Stimulated activated CD8-positive, alpha-beta memory T cell treated with anti-CD3 and anti-CD28 coated beads, Interleukin-7, amount 100 ng/mL, for 24 hours (primary cell): ENCODE results near the gene OR11H7.
"Not testable (repeated sequence)": the region's sequence is repeated elsewhere in the genome, so short reads cannot be mapped to it uniquely, and the experiment has no call there.

Experiments used
- DNase-seq: peaks from one replicate; pipeline ENCODE4 v3.0.0-alpha.2; 2020; ENCODE audit warnings: low read depth

Gene OR11H7

DNA sequence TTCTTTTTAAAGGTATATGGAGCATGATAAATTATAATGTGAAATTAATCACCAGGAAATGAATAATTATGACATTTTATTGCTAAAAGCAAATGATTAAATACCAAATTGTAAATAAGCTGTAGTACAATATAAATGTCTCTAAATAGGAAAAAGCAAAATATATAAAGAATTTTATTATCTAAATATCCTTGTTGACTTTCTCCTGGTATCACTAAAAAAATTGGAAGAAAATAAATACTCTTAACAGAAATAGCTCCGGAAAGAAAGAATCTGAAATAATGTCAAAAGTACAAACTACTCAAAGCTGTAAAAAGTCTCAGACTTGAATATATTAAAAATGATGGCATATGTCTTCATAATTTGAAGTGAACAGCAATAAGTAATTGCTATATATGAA is at the start of gene OR11H7:
Gene OR11H7, plus strand, starts transcription at position 301 of the 400 bp plus-strand sequence.
- DNase-seq = no peak

DNA sequence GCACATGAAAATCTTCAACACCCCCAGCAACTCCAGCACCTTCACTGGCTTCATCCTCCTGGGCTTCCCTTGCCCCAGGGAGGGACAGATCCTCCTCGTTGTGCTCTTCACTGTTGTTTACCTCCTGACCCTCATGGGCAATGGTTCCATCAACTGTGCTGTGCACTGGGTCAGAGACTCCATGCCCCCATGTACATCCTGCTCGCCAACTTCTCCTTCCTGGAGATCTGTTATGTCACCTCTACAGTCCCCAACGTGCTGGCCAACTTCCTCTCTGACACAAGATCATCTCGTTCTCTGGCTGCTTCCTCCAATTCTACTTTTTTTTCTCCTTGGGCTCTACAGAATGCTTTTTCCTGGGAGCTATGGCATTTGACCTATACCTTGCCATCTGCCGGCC is 49.6 kb upstream of the OR11H7 start:
- no peak for DNase-seq

DNA sequence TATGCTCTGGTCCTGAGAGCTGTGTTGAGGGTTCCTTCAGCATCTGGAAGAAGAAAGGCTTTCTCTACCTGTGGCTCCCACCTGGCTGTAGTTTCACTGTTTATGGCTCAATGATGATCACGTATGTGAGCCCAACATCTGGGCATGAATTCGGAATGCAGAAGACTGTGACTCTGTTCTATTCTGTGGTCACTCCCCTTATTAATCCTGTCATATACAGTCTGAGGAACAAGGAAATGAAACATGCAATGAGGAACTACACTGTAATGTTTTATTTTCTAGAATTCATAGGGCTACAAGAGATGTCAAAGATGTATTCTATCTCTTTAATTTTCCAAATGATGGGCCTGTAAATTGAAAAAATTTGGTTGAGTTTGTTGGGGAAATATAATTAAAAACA is 48.9 kb upstream of the OR11H7 start:
- DNase-seq = no peak

DNA sequence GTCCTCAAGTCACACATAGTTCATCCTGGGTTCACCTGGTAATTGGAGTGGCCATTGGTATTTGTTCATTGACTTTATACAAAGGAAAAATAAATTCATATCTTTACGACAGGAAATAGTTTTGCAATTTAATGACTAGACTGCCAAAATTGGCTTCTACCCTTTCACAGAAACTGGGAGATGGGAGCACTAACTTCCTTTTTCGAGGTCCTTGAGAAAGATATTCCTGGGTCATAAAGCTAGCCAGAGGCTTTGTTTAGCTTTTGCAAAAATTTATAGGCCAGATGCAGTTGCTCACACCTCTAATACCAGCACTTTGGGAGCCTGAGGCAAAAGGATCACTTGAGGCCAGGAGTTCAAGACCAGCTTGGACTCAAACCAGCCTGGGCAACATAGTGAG is 48.3 kb upstream of the OR11H7 start:
- DNase-seq = no peak

DNA sequence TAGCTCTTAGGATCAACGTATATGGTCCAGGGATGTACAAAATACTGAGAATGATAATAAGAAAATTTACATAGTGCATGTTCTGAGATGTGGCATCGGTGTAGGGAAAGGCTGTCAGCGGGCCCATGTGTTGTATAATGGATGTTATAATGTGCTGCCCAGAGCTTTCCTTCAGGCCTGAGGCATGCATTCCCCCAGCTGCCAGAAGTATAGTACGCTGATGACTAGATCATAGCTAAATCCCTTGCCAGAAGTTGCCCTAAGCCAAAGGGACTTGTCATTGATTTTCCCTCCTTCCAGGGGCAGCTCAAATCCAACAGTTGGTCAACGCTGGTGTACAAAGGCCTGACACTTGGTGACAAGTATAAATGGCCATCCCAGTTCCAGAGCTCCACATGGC is 44.6 kb upstream of the OR11H7 start:
- DNase-seq = no peak

DNA sequence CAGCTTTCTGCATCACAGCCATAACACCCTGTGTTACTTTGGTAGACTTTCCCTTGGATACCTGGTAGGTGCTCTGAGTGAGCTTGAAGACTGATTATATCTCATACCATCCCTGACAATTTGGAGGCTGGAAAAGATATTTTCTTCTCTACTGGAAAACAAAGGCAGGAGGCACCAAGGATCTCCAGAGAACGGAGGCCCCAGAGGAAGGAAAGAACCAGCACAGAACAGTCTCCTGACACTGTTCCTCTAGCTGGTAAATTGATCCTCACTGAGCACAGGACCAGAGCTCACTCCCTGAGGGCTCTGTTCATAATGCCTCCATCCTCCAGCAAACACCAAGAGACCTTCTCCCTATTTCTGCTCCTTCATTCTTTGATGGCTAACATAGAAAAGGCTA is 38.2 kb upstream of the OR11H7 start, which contains the start of gene OR11G2:
Gene OR11G2, plus strand, starts transcription at position 301 of the 400 bp plus-strand sequence. CDS start 6,542 bp downstream, outside the sequence.
- DNase-seq = no peak

DNA sequence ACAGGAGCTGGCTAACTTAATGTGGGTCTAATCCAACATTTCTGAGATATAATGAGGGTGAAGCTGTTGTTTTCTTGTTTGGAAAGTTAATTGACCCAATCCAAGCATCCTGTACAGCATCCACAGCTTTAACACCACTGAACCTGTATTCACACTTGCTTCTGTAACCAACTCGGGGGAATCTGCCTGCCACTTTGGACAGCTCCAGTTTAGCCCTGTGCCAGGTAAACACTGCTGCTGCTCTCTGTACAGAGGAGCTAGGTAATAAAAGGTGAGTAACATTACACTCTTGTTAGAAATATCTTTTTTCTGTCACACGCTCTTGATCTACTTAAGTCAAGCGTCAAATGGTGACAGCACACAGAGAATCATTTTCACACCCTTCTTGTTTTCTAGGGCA is 37.4 kb upstream of the OR11H7 start:
- DNase-seq = no peak

DNA sequence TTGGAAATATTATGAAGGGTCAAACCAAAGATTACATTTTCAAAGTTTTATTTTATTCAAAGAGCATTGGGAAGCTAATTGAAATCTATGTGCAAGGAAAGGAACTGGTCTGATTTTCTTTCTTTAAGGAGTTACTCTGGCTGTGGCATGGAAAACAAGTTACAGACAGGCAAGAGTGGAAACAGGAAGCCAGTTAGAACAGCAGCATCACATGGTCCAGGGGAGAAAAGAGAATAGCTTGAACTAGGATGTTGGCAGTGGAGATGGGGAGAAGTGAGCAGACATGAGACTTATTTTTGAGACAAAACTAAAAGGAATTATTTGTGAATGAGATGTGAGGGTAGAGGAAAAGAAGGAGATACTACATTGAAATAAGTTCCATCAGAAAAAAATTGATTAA is 34.7 kb upstream of the OR11H7 start:
- no peak for DNase-seq

DNA sequence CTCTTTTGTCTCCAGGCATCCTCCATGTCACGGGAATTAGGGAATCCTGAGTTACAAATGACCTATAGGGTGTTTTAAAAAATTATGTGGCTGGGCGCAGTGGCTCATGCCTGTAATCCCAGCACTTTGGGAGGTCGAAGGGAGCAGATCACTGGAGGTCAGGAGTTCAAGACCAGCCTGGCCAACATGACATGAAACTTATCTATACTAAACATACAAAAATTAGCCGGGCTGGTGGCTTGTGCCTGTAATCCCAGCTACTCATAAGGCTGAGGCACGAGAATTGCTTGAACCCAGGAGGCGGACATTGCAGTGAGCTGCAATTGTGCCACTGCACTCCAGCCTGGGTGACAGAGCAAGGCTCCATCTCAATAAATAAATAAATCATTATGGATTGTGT is 33.6 kb upstream of the OR11H7 start:
- DNase-seq = not testable (repeated sequence)

DNA sequence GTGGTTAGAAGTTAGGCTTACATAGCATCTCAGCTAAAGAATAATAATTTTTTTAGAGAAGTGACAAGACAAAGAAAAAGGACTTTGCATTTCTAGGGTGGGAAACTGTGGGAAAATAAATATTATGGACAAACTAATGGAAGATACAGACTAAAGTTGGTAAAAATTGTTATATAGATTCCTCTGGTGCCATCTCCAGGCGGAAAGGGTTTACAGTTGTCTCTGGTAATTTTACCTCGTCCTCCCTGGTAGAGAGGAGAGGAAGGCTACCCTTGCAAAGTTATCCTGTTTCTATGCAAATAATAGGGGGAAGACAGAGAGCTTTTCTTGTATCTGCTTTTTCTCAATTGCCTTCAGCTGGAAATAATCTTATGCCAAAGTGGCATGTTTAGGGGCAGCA is 32.9 kb upstream of the OR11H7 start:
- DNase-seq = no peak

DNA sequence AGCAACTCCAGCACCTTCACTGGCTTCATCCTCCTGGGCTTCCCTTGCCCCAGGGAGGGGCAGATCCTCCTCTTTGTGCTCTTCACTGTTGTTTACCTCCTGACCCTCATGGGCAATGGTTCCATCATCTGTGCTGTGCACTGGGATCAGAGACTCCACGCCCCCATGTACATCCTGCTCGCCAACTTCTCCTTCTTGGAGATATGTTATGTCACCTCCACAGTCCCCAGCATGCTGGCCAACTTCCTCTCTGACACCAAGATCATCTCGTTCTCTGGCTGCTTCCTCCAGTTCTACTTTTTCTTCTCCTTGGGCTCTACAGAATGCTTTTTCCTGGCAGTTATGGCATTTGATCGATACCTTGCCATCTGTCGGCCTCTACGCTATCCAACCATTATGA is 31.3 kb upstream of the OR11H7 start:
- DNase-seq = no peak

DNA sequence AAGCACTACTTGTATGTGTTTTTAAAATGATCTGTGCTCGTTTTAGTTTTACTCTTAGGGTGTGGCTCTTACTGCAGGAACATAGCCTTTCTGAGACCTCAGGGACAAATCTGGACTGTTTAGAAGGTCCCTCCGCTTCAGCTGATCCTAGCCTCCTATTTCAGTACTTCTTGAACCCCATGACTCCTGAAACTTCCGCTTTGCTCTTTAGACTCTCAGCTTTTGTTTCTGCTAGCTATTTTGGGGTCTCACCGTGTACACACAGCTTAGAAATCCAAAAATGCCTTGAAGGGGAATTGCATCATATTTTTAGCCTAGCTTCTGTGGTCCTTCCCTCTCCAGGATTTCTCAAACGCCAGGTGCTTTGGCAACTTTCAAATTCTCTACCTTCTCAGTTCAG is 29.8 kb upstream of the OR11H7 start:
- no peak for DNase-seq

DNA sequence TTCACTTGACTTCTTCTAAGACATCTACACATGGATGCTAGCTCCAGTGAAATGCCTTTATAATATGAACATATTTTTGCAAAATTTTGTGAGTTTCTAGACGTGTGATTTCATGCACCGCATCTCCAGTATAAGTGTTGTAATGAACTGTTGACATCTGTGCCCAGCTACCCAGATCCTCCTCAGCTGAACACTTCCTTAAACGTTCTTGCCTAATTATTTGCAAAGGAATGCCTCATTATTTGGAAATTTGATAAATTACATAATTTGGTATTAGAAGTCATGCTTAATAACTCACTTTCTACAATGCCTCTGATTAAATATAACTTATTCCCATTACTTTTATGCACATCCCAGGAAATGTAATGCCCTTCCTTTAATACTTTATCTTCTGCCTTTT is 24.1 kb upstream of the OR11H7 start:
- DNase-seq = no peak

DNA sequence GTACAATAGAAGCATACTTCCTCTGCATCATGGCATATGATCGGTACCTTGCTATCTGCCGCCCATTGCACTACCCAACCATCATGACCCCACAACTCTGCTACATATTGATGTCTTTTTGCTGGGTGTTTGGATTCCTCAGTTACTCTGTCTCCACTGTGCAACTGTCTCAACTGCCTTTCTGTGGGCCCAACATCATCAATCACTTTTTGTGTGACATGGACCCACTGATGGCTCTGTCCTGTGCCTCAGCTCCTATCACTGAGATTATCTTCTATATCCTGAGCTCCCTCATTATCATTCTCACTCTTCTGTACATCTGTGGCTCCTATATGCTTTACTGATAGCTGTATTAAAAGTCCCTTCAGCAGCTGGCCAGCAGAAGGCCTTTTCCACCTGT is 19.2 kb upstream of the OR11H7 start:
- DNase-seq = no peak

DNA sequence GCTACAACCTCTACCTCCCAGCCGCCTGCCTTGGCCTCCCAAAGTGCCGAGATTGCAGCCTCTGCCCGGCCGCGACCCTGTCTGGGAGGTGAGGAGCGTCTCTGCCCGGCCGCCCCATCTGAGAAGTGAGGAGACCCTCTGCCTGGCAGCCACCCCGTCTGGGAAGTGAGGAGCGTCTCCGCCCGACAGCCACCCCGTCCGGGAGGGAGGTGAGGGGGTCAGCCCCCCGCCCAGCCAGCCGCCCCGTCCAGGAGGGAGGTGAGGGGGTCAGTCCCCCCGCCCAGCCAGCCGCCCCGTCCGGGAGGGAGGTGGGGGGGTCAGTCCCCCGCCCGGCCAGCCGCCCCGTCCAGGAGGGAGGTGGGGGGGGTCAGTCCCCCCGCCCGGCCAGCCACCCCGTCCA is 16.4 kb upstream of the OR11H7 start:
- not testable (repeated sequence) for DNase-seq

DNA sequence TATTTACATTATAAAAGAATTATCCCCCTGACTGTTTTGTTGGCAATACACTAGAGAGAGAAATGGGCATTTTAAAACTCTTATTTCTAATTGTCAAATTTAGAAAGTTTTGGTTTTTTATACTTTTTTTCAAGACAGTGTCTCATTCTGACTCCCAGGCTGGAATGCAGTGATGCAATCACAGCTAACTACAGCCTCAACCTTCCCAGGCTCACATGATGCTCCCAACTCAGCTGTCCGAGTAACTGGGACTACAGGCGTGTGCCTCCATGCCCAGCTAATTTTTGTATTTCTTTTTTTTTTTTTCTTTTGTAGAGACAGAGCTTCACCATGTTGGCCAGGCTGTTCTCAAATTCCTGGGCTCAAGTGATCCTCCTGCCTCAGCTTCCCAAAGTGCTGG is 13.6 kb upstream of the OR11H7 start:
- DNase-seq = no peak

DNA sequence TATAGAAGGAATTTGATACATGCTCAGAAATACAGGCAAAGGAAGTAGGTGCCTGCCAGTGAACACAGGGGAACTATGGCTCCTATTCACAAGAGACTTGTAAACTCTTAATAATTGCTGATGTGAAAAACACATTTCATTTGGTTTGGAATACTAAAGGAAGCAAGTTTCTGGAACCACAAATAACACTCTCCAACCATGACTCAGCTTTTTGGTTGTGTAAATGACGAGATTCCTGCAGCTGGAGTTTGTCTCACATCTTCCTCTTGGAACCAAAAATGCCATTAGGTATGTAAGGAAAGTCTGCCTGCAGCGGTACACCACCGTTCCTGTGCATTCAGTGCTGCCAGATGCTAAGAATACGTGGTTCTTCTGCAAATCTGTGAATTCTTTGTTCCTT is 9.7 kb upstream of the OR11H7 start:
- no peak for DNase-seq

DNA sequence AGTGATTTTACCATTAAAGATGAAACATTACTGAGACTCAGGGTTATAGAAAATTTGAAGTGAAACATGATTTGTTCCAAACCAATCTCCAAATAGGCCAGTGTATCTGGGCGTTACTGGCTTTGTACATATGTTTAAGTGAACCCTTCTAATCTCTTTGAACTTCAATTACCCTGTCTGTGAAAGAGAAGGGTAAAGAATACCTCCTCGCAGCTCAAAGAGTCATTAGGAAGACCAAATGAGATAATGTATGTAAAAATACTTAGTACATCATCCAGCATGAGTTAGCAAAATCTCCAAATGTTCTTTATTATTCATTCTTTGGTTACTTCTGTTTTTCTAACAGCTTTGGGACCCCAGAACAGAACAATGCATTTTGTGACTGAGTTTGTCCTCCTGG is 5.4 kb upstream of the OR11H7 start, which contains the start of gene OR11H6:
Gene OR11H6, plus strand, starts transcription at position 301 of the 400 bp plus-strand sequence. Its CDS starts 0 bp downstream, at position 301.
- DNase-seq = no peak

DNA sequence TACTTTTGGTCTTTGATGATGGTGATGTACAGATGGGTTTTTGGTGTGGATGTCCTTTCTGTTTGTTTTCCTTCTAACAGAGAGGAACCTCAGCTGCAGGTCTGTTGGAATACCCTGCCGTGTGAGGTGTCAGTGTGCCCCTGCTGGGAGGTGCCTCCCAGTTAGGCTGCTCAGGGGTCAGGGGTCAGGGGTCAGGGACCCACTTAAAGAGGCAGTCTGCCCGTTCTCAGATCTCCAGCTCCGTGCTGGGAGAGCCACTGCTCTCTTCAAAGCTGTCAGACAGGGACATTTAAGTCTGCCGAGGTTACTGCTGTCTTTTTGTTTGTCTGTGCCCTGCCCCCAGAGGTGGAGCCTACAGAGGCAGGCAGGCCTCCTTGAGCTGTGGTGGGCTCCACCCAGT is 6.6 kb downstream of the OR11H7 start:
- not testable (repeated sequence) for DNase-seq

DNA sequence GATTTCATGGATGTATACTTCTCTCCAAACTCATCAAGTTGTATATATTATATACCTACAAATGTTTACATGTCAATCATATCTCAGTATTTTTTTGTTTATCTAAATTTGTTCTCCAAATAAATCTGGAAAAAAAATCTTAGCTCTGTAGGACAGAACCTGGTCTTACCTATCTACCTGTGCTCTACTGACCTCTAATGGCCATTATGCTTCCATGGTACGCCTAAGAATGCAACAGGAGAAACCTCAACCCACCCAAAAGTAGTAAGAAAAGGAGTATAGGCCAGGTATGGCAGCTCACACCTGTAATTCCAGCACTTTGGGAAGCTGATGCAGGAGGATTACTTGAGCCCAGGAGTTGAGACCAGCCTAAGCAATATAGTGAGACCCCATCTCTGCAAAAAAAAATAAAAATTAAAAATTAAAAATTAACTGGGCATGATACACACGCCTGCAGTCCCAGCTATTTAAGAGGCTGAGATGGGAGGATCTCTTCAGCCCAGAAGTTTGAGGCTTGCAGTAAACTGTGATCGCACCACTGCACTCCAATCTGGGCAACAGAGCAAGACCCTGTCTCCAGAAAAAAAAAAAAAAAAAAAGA is 19.0 kb downstream of the OR11H7 start:
- no peak for DNase-seq

DNA sequence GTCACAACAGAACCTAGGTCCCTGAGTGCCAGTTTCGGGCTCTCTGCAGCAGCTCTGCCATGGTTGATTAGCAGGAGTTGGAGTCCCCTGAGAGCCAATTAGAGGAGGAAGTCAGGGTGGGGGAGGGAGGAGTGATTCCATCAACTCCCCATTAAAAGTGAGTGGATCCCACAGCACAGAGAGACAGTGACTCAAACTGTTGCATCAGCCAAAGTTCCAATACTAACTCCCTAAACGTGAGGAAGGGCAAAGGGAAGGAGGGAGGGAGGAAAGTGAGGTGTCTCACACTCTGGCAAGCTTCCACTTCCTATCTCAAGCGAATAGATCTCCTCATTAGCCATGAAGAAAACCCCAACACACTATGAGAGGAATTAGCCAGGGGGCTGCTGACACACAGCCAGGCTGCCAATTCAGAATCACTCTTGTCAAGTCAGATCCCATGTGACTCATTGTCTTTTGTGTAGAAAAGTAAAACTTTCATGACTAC is 33.9 kb downstream of the OR11H7 start:
- no peak for DNase-seq

DNA sequence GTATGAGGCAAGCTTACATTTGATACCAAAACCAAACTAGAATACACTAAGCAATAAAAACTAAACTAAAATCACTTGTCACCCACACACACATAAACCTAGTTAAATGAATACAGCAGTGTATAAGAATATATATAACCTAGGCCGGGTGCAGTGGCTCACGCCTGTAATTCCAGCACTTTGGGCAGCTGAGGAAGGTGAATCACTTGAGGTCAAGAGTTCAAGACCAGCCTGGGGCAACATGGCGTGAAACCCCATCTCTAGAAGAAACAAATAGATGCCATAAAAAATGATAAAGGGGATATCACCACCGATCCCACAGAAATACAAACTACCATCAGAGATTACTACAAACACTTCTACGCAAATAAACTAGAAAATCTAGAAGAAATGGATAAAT is 35.6 kb downstream of the OR11H7 start:
- not testable (repeated sequence) for DNase-seq

DNA sequence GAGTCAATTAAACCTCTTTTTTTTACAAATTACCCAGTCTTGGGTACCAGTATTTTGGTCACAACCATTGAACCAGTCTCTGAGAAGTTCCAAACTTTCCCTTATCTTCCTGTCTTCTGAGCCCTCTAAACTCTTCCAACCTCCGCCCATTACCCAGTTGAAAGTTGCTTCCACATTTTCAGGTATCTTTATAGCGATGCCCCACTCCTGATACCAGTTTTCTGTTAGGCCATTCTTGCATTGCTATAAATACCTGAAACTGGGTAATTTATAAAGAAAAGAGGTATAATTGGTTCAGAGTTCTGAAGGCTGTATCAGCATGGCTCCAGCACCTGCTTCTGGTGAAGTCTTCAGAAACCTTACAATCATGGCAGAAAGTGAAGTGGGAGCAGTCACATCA is 45.3 kb downstream of the OR11H7 start:
- DNase-seq = no peak

DNA sequence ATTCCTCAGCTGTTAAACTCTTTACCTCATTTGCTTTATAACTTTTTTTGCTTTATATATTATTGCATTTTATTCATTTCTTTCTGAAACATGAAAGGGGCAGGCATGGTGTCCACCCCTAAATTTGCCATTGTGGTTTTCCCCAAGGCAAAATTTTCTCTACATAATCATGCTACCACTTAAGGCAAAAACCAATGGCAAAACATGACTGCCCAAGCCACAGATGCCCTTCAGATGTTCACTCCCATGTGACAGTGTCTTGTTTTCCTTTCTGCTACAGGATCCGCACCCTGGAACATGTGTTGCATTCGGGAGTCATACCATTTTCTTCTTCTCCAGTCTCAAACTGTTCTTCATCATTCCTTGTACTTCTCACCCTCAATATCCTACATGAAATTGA is 48.6 kb downstream of the OR11H7 start:
- DNase-seq = no peak
